HG02981 (cell line): ENCODE results near the gene NCBP2.

Experiments used
- ATAC-seq: cut with Tn5 transposase; IDR thresholded peaks from one replicate; pipeline ENCODE4 v1.9.1; 2021; ENCODE audit warnings: mild to moderate bottlenecking, moderate library complexity; ENCODE audit not compliant: unreplicated experiment

NCBP2 gene

DNA sequence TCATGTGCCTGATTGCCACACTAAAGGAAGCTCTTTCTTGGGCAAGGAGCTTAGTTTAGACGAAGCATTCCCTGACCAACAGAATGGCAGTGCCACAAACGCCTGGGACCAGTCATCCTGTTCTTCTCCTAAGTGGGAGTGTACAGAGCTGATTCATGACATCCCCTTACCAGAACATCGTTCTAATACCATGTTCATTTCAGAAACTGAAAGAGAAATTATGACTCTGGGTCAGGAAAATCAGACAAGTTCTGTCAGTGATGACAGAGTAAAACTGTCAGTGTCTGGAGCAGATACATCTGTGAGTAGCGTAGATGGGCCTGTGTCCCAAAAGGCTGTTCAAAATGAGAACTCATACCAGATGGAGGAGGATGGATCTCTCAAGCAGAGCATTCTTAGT is 56.2 kb downstream of the NCBP2 start:
- no peak for ATAC-seq
